ENCODE measurements around the gene RAD9A.
A peak's percentile ranks its signal among the peaks of the same experiment; 100 is the strongest.

The RAD9A gene

DNA sequence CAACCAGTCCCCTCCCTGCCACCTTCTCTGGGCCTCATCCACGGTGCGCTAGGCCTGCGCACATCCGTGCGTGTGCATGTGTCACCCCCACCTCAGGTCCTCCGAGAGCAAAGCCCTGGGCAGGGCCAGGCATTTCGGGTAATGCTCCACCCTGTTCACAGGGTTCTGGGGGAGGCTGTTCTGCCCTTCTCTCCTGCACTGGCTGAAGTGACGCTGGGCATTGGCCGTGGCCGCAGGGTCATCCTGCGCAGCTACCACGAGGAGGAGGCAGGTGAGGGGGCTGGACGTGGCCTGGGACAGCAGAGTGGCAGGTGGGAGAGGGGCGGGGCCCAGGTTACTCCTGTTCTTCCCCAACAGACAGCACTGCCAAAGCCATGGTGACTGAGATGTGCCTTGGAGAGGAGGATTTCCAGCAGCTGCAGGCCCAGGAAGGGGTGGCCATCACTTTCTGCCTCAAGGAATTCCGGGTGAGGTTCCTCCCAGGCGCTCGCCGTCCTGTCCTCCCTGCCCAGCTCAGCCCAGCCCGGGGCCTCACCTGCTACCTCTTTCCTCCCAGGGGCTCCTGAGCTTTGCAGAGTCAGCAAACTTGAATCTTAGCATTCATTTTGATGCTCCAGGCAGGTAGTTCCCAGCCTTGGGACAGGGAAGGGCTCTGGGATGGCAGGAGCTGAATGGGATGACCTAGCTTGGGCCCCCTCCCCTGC lies 3.9 kb downstream of the RAD9A start:
- no peak for DNase-seq (ENCODE audit: low read depth, low spot score)
- Histone ChIP-seq H3K9me3 (ENCODE audit: low read depth, low read length) (no peaks in the 10 kb centered on the region), H3K4me3 (no peak overlapping the region), H3K9ac (ENCODE audit: insufficient read length) (no peak overlapping the region), H3K27ac (no peak overlapping the region), H3K36me3 (ENCODE audit: insufficient read depth, low read length) (peaks cover 54% of the 10 kb centered on the region)
- TF ChIP-seq FOXP2 (optimal IDR thresholded peaks at IDR 0.05; ENCODE audit: control extremely low read depth, extremely low read length, insufficient read depth) (no peak), POLR2AphosphoS5 (IDR thresholded peaks at IDR 0.05; ENCODE audit: borderline replicate concordance, low read depth, low read length) (no peak), EZH2 (IDR thresholded peaks at IDR 0.05) (no peak)

DNA sequence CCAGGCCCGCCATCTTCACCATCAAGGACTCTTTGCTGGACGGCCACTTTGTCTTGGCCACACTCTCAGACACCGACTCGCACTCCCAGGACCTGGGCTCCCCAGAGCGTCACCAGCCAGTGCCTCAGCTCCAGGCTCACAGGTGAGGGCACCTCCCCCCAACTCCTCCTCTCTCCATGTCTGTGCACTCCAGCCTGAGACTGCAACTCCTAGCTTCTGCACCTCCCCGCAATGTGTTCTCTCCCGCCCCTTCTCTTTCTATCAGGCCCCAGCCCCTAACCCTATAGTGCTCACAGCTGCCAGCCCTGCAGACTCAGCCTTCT lies 4.4 kb downstream of the RAD9A start:
- DNase-seq (ENCODE audit: low read depth, low spot score), result no peak
- no peak for TF ChIP-seq POLR2AphosphoS5 (IDR thresholded peaks at IDR 0.05; ENCODE audit: borderline replicate concordance, low read depth, low read length)
- TF ChIP-seq FOXP2 (optimal IDR thresholded peaks at IDR 0.05; ENCODE audit: control extremely low read depth, extremely low read length, insufficient read depth), result no peak
- TF ChIP-seq EZH2 (IDR thresholded peaks at IDR 0.05), result no peak
- Histone ChIP-seq H3K9ac (ENCODE audit: insufficient read length) (no peak overlapping the region), H3K4me3 (no peak overlapping the region), H3K36me3 (ENCODE audit: insufficient read depth, low read length) (peaks cover 54% of the 10 kb centered on the region), H3K27ac (no peak overlapping the region), H3K9me3 (ENCODE audit: low read depth, low read length) (no peaks in the 10 kb centered on the region)

GRCh38 chr11:67396587-67397389 lies 5.0 kb downstream of the RAD9A start:
- H3K9ac ChIP-seq (ENCODE audit: insufficient read length), result no peak overlapping the region
- TF ChIP-seq POLR2AphosphoS5 (IDR thresholded peaks at IDR 0.05; ENCODE audit: borderline replicate concordance, low read depth, low read length) (0 out of 2 replicates have a peak, but pooled peaks have one; percentile 3), EZH2 (IDR thresholded peaks at IDR 0.05) (no peak), FOXP2 (optimal IDR thresholded peaks at IDR 0.05; ENCODE audit: control extremely low read depth, extremely low read length, insufficient read depth) (no peak)
- H3K27ac ChIP-seq, result no peak overlapping the region
- DNase-seq (ENCODE audit: low read depth, low spot score), result no peak
- H3K36me3 ChIP-seq (ENCODE audit: insufficient read depth, low read length), result peaks cover 54% of the 10 kb centered on the region
- no peak overlapping the region for H3K4me3 ChIP-seq
- no peaks in the 10 kb centered on the region for H3K9me3 ChIP-seq (ENCODE audit: low read depth, low read length)

- Histone ChIP-seq H3K36me3 (ENCODE audit: insufficient read depth, low read length) (peaks cover 54% of the 10 kb centered on the region), H3K9ac (ENCODE audit: insufficient read length) (no peak overlapping the region), H3K9me3 (ENCODE audit: low read depth, low read length) (no peaks in the 10 kb centered on the region), H3K4me3 (no peak overlapping the region), H3K27ac (no peak overlapping the region)
- DNase-seq (ENCODE audit: low read depth, low spot score), result no peak
- TF ChIP-seq FOXP2 (optimal IDR thresholded peaks at IDR 0.05; ENCODE audit: control extremely low read depth, extremely low read length, insufficient read depth) (no peak), POLR2AphosphoS5 (IDR thresholded peaks at IDR 0.05; ENCODE audit: borderline replicate concordance, low read depth, low read length) (no peak), EZH2 (IDR thresholded peaks at IDR 0.05) (no peak)
These were observed 5.8 kb downstream of the RAD9A start for GRCh38 chr11:67397536-67397935.

GRCh38 chr11:67397986-67398660 lies 6.3 kb downstream of the RAD9A start:
- TF ChIP-seq FOXP2 (optimal IDR thresholded peaks at IDR 0.05; ENCODE audit: control extremely low read depth, extremely low read length, insufficient read depth) (no peak), EZH2 (IDR thresholded peaks at IDR 0.05) (no peak), POLR2AphosphoS5 (IDR thresholded peaks at IDR 0.05; ENCODE audit: borderline replicate concordance, low read depth, low read length) (no peak)
- Histone ChIP-seq H3K36me3 (ENCODE audit: insufficient read depth, low read length) (peaks cover 54% of the 10 kb centered on the region), H3K9me3 (ENCODE audit: low read depth, low read length) (no peaks in the 10 kb centered on the region), H3K27ac (no peak overlapping the region), H3K9ac (ENCODE audit: insufficient read length) (no peak overlapping the region), H3K4me3 (no peak overlapping the region)
- DNase-seq (ENCODE audit: low read depth, low spot score), result no peak

- no peak for TF ChIP-seq FOXP2 (optimal IDR thresholded peaks at IDR 0.05; ENCODE audit: control extremely low read depth, extremely low read length, insufficient read depth)
- TF ChIP-seq POLR2AphosphoS5 (IDR thresholded peaks at IDR 0.05; ENCODE audit: borderline replicate concordance, low read depth, low read length), result no peak
- TF ChIP-seq EZH2 (IDR thresholded peaks at IDR 0.05), result no peak
- Histone ChIP-seq H3K9ac (ENCODE audit: insufficient read length) (no peak overlapping the region), H3K27ac (no peak overlapping the region), H3K36me3 (ENCODE audit: insufficient read depth, low read length) (peaks cover 48% of the 10 kb centered on the region), H3K4me3 (no peak overlapping the region), H3K9me3 (ENCODE audit: low read depth, low read length) (no peaks in the 10 kb centered on the region)
- DNase-seq (ENCODE audit: low read depth, low spot score), result no peak
These were observed 7.1 kb downstream of the RAD9A start for GRCh38 chr11:67398661-67399563.

DNA sequence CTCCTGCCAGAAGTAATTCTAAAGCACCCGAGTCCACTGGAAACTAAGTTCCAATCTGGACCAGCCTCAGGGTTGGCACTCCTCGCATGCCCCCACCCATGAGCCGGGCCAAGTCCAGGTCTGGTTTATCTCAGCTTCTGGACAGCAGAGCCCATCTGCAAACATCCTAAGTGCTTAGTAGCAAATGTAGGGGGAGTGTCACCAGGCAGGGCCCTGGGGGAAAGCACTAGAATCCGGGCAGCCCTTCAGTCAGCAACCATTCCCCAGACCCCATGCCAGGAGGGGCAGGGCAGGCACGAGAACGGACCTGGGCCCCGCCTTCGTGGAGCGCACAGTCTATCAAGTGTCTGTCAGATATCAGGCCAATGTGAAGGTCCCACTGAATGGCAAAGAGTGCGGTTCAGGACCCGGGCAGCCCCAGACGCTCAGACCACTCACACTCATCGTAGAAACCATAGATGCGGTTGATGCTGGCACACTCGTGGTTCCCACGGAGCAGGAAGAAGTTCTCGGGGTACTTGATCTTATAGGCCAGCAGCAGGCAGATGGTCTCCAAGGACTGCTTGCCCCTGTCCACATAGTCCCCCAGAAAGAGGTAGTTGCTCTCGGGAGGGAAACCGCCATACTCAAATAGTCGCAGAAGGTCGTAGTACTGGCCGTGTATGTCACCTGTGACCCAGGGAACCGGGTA lies 8.6 kb downstream of the RAD9A start:
- H3K9ac ChIP-seq (ENCODE audit: insufficient read length), result peak overlapping the region; percentile 88
- TF ChIP-seq FOXP2 (optimal IDR thresholded peaks at IDR 0.05; ENCODE audit: control extremely low read depth, extremely low read length, insufficient read depth) (no peak), EZH2 (IDR thresholded peaks at IDR 0.05) (no peak), POLR2AphosphoS5 (IDR thresholded peaks at IDR 0.05; ENCODE audit: borderline replicate concordance, low read depth, low read length) (peak; percentile 20; the same call in 1 of the 2 replicates)
- H3K4me3 ChIP-seq, result peak overlapping the region; percentile 83

More for the DNA sequence above, 8.6 kb downstream of the RAD9A start:
- H3K9me3 ChIP-seq (ENCODE audit: low read depth, low read length), result no peaks in the 10 kb centered on the region
- H3K27ac ChIP-seq, result no peak overlapping the region
- DNase-seq (ENCODE audit: low read depth, low spot score), result no peak
- H3K36me3 ChIP-seq (ENCODE audit: insufficient read depth, low read length), result peaks cover 43% of the 10 kb centered on the region
